ENCODE data around the gene VMAC.
A peak's percentile ranks its signal among the peaks of the same experiment; 100 is the strongest.
"Not testable (repeated sequence)": the region's sequence is repeated elsewhere in the genome, so short reads cannot be mapped to it uniquely, and the experiment has no call there.

Gene VMAC, protein sequence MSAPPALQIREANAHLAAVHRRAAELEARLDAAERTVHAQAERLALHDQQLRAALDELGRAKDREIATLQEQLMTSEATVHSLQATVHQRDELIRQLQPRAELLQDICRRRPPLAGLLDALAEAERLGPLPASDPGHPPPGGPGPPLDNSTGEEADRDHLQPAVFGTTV

DNA sequence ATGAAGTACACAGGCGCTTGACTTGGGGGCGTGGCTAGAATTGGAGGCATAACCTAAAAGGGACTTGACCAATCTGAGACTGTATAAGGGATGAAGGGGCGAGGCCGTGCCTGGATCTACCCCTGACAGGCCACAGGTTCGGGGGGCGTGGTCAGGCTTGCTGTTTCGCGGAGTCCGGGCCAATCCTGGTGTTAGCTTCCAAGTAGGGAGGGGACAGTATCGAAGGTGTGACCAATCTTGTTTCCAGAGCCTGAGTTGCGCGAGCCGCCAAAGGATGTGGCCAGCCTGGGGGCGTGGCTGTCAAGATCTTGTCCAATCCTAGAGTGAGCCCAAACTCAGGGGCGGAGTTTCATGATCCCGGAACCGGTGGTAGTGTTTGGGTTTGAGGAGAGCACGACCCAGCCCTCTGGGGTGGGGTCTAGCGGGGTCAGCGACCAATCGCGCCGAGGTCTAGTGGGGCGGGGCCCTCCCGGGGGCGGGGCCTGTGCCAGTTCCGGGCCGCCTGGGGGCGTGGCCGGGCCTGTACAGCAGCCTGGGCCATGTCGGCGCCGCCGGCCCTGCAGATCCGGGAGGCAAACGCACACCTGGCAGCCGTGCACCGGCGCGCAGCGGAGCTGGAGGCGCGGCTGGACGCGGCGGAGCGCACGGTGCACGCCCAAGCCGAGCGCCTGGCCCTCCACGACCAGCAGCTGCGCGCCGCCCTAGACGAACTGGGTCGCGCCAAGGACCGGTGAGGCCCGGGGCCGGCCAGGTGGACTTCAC lies at the start of gene VMAC:
Gene VMAC (plus strand): TSS at position 521 of the 762 bp plus-strand sequence. CDS start 19 bp downstream, at position 540.
- peak; percentile 99 for DNase-seq

DNA sequence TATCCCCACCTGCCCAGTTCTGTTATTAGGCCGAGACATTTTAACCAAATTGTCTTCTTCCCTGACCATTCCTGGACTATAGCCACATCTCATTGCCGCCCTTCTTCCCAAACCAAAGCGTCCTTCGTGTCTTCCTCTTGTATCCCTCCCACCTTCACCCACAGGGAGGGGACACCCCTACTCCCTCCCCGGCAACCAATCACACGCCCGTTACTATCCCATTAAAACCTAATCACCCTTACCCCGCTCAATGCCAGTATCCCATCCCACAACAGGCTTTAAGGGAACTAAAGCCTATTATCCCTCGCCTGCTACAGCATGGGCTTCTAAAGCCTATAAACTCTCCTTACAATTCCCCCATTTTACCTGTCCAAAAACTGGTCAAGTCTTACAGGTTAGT lies 49.5 kb upstream of the VMAC start:
- DNase-seq, result not testable (repeated sequence)

DNA sequence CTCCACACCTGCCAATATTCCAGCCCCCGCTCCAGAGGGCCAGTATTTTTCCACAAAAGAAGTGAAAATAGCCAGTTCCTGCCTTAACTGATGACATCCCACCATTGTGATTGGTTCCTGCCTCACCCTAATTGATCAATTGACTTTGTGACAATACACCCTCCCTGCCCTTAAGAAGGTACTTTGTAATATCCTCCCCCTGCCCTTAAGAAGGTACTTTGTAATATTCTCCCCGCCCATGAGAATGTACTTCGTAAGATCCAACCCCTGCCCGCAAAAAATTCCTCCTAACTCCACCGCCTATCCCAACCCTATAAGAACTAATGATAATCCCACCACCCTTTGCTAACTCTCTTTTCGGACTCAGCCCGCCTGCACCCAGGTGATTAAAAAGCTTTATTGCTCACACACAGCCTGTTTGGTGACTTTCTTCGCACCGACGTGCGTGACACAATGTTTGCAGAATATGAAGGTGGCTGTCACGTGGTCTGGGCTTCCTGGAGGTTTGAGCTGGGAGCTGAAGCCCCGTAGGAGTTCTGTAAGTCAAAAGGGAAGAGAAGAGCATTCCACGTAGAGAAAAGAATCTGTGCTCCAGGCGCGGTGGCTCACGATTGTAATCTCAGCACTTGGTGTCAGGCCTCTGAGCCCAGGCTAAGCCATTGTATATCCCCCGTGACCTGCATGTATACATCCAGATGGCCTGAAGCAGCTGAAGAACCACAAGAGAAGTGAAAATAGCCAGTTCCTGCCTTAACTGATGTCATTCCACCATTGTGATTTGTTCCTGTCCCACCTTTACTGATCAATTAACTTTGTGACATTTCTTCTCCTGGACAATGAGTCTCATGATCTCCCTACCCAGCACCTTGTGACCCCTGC lies 47.2 kb upstream of the VMAC start:
- DNase-seq, result no peak

DNA sequence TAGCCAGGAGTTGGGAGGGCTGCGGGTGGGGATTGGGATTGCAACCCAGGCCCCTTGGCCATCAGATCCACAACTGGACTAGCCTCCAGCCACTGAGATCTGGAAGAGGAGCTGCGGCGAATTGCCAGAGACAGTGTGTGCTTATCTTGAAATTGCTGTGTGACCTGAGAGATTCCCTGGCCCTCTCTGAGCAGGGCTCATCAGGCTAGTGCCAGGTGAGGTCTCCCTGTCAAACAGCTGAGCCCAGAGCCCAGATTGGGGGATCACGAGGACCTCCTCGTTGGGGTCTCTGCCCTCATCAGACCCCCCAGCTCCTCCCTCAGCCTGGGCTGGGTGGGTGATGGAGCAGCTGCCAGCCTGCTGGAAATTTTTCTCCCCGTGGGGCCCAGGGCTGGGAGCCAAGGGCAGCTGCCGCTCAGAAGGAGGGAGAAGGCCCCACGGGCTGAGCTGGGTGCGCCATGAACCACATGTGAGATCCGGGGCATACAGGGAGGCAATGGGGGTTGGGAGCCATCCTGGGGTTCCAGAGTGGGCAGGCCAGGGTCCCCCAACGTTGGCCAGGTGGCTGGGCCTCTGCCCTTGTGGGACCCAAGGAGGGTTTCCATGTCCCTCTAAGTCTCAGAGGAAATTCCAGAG lies 41.5 kb upstream of the VMAC start:
- DNase-seq, result no peak

DNA sequence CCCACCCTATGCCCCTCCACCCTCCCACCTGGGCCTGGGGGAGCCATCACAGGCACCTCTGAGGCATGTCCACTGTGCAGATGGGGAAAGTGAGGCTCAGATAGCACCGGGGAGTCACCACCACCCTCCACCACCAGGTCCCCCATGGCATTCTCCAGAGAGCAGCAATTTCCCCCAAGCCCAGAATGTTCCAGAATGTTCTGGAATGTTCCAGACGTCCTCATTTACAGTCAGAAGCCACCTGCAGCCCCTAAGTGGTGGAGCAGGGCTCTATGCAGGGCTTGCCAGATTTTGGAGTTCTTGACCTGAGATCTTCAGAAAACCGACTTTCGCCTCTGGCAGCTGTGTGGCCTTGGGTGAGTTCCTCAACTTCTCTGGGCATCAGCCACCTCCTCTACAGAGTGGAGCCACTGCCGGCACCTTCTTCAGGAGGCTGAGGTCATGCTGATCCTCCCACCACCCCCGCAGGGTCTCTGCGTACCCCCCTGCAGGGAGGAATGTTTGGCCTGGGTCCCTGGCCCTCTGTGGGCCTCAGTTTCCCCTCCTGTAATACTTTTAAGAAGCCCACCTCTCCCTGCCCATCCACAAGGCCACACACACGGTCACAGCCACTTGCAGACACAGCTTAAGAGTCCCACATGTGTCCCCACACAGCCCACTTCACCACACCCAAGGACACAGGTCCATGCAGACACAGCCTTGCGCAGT lies 40.5 kb upstream of the VMAC start:
- no peak for DNase-seq

DNA sequence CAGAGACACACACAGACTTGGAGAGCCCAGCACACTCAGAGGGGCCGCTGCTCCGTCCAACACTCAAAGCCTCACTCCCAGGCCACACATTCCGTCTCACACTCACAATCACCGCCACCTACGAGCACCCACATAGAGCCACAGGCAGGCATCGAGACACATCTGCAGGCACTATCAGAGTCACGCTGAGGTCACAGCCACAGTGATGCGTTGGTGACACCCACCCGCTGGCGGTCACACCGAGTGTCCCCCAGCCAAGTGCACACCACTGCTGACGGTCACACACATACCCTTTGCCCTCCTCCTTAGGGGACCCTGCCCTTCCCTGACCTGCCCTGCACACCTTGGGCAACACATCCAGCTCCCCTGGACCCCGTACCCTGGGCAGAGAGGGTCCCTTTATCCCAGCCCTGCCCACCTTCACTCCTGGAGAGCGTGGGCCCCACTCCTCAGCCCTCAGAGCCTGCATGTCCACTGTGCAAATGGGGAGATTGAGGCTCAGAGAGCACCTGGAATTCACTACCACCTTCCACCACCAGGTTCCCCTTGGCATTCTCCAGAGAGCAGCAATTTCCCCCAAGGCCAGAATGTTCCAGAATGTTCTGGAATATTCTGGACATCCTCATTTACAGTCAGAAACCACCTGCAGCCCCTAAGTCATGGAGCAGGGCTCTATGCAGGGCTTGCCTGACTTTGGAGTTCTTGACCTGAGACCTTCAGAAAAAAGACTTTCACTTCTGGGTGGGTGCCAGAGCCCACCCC lies 39.8 kb upstream of the VMAC start:
- no peak for DNase-seq

DNA sequence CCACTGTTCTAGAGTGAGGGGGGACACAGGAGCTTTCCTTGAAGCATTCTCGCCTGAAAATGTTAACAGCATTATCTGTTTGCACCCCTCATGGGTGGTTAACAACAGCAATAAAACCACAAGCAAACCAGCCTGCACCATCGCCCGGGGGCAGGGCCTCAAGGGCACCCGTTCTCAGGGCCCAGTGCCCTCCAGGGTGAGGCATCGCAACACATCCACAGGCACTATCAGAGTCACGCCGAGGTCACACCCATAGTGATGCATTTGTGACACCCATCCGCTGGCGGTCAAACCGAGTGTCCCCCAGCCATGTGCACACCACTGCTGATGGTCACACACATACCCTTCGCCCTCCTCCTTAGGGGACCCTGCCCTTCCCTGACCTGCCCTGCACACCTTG lies 38.9 kb upstream of the VMAC start:
- no peak for DNase-seq

DNA sequence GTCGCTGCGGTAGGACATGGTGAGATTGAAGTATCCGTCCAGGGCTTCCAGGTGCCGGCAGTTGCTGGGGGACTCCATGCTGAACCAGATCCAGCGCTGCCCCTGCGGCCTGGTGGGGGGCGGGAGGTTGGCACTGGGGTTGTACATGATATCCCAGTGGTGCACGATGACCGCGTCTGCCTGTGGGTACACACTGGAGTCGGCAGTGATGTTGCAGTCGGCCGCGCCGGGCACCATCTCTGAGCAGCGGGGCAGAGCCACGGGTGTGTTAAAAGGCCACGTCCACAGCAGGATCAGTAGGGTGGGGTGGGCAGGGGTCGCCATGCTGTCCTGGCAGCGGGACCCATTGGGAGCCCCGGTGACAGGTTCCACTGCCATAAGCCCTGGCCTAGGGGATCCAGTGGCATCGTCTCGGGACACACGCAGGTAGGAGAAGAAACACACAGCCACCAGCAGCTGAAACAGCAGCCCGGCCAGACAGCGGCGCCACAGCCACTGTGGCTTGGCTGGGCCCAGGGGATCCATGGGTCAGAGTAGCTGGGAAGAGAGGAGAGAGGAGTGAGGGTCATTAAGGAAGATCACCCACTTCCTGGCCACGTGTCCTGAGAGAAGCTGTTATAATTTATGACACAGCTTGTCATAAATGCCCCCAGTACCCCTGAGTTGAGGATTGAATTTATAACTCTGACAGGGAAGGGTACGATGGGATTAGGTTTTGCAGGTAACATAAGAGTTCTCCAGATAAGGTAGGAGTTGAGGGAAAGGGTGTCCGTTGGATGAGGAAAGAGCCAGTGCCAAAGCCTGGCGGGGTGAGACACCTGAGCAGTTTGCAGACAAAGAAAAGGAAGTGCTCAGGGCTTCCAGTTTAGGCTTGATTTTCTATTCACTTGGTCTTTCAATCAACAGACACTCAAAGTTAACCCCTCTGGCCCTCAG lies 37.2 kb upstream of the VMAC start:
- no peak for DNase-seq

DNA sequence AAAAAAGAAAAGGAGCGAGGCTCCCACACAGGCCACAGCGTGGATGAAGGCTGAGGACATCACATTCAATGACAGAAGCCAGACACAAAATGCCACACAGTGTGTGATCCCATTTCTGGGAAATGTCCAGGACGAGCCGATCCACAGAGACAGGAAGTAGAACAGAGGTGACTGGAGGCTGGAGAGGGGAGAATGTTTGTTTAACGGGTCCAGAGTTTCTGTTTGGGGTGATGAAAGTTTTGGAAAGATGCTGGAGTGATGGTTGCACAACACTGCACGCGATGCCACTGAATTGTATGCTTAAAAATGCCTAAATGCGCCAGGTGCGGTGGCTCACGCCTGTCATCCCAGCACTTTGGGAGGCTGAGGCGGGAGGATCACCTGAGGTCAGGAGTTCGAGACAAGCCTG lies 33.7 kb upstream of the VMAC start:
- peak; percentile 2 for DNase-seq

DNA sequence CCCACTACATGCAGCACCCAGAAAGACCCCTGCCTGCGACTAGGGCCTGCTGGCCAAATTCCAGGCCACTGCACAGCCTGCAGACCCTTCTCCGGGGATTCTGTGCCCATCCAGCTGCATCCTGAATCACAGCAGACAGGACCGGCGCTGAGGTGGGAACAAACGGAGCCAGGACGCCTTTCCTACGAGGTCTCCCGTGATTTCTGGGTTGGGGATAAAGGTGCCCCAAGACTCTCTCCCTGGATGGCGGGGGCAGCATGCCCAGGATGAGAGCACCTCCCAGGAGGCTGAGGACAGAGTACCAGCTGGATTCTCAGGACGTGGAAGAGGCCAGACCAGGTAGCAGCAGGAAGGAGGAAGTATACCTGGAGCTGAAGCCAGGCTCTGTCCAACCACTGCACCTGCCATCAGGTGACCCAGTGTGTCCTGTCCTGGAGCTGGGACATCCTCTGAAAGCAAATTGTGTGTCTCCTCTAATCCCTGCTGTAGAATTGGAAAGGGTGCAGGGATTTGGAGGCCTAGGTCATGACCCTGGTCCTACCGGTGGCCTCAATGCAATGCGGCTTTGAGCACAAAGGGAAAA lies 31.0 kb upstream of the VMAC start:
- DNase-seq, result no peak

DNA sequence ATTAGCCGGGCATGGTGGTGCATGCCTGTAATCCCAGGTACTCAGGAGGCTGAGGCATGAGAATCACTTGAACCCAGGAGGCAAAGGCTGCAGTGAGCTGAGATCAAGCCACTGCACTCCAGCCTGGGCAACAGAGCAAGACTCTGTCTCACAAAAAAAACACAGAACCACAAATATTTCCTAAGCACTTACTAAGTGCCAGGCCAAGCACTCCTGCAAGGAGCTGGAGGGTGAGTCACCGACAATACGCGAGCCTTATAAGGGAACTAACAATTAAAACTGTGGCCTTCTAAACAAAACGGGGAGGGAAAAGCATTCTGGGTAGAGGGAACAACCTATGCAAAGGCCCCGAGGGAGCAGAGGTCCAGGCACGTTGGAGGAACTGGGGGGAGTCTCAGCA lies 30.2 kb upstream of the VMAC start:
- DNase-seq, result not testable (repeated sequence)

DNA sequence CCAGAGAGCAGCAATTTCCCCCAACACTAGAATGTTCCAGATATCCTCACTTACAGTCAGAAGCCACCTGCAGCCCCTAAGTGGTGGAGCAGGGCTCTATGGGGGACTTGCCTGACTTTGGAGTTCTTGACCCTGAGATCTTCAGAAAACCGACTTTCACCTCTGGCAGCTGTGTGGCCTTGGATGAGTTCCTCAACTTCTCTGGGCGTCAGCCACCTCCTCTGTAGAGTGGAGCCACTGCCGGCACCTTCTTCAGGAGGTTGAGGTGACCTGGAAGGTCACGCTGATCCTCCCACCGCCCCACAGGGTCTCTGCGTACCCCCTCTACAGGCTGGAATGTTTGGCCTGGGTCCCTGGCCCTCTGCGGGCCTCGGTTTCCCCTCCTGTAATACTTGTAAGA lies 27.2 kb upstream of the VMAC start:
- no peak for DNase-seq

DNA sequence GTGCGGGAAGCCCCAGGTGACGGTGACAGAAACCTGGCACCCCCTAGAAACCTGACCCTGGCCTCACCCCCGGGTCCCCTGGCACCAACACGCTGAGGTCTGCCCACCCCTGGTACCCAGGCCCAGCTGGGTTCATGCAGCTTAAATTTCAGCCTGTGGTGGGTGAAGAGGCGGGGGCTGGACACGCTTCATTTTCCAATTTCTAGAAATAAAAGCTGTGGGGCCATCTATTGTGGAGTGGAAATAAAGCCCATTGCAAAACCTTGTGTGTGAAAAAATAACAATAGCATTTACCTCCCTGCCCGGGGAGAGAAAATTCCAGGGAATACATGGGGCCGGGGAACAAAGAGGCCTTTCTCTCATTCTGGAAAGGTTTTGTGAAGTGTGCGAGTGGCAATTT lies 26.8 kb upstream of the VMAC start:
- no peak for DNase-seq

DNA sequence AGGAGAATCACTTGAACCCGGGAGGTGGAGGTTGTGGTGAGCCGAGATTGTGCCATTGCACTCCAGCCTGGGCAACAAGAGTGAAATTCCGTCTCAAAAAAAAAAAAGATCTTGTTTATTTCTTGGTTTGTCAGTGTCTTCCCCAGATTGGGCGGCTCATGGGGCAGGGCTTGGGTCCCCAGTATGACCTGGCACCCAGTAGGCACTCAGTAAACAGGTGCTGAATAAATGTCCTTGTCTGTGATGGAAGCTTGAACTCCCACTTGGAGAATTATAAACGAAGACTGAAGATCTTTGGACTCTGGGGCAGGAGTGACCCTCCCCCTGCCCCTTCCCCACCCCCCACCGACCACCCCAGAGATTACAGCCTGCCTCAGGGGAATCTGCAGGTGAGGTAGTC lies 24.5 kb upstream of the VMAC start:
- DNase-seq, result no peak

DNA sequence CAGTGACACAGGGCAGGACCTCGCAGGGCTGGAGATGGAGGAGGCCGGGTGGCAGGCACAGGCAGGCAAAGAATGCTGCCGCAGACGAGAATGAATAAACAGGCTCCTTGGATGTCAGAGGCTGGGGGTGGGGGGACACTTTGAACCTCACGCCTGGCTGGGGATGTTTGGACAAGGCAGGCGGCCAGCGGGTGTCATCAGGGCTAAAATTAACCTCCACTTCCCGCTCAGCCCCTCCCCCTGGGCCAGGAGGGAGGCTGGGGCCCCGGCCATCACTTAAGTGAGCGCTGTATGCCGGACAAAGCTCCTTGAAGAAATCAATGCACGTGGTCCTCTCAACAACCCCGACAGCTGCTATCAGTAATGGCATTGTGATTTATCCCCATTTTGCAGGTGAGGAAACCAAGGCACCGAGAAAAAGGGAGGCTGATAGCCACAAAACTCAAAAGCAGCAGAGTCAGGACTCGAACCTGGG lies 24.0 kb upstream of the VMAC start:
- no peak for DNase-seq

DNA sequence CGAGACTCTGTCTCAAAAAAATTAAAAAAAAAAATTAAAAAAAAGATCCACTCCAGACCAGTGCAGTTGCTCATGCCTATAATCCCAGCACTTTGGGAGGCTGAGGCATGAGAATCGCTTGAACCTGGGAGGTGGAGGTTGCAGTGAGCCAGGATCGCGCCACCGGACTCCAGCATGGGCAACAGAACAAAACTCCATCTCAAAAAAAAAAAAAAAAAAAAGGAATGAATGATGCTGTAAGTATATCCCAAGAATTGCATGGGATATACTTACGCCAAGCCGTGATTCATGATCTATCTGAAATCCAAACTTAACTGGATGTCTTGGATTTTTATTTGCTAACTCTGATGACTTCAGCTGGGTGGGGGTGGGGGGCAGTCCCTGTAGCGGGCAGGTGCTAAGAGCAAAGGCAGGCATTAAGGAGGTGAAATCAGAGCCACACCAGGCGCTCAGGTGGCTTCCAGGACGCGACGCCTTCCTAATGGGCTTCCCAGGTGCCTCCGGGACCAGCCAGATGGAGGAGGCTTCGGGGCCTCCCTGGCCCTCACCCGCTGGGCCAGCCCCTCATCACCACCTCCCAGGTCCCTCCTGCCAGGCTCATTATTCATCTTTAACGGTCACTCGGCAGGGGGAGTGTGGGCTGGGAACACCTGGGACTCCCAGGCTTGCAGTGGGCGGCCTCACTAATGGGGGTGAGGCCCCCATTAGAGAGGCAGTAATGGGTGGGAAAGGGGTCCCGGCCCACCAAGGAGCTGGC lies 23.0 kb upstream of the VMAC start:
- no peak for DNase-seq

DNA sequence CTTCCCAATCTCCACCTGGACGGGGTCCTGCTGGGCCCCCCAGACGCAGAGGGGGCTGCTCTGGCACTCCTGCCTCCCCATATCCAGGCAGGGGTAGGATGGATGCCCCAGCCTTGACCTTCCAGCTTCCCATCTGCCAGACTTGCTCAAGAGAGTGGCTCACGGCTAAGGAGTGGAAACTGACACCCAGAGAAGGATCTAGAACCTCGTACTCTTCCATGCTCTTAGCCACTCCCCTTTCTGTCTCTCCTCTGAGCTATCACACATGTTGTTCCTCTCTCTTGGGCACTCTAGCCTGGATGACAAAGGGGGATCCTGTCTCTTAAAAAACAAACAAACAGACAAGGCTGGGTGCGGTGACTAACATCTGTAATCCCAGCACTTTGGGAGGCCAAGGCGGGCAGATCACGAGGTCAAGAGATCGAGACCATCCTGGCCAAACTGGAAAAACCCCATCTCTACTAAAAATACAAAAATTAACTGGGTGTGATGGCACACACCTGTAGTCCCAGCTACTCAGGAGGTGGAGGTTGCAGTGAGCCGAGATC lies 22.2 kb upstream of the VMAC start:
- DNase-seq, result no peak

DNA sequence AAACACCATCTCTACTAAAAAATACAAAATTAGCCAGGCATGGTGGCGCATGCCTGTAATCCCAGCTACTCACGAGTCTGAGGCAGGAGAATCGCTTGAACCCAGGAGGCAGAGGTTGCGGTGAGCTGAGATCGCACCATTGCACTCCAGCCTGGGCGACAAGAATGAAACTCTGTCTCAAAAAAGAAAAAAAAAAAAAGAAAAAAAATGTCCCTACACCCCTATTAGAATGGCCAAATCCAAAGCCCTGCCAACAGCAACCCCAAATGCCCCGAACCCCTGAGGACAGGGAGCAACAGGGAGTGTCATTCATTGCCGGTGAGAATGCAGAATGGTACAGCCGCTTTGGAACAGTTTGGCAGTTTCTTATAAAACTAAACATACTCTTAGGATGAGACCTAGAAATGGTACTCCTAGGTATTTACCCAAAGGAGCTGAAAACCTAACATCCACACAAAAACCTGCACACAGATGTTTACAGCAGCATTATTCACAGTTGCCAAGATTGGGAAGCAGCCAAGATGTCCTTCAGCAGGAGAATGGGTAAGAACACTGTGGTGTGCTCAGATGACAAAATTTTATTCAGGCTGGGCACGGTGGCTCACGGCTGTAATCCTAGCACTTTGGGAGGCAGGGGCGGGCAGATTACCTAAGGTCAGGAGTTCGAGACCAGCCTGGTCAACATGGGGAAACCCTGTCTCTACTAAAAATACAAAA lies 21.4 kb upstream of the VMAC start:
- DNase-seq, result not testable (repeated sequence)
